ENCODE results near the gene SLC11A2.

DNA sequence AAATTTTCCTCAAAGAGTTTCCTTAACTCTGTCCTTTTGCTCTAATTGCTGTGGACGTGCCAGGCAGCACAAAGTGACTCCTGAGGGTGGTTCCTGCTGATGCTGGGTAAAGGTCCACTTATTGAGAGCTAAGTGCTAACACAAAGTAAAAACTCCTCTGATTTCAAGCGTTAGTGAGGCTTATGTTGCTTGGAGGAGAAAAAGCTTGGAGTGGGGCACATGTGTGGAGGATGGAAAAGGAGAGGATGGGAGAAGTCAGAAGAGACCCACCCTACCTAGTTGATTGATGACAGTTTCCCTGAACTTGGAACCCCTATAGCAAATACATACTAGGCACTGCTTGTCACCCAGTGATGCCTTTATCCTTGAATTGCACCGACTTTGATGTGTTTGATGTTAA is 10.1 kb upstream of the SLC11A2 start:
- TF ChIP-seq, protein P1, sequence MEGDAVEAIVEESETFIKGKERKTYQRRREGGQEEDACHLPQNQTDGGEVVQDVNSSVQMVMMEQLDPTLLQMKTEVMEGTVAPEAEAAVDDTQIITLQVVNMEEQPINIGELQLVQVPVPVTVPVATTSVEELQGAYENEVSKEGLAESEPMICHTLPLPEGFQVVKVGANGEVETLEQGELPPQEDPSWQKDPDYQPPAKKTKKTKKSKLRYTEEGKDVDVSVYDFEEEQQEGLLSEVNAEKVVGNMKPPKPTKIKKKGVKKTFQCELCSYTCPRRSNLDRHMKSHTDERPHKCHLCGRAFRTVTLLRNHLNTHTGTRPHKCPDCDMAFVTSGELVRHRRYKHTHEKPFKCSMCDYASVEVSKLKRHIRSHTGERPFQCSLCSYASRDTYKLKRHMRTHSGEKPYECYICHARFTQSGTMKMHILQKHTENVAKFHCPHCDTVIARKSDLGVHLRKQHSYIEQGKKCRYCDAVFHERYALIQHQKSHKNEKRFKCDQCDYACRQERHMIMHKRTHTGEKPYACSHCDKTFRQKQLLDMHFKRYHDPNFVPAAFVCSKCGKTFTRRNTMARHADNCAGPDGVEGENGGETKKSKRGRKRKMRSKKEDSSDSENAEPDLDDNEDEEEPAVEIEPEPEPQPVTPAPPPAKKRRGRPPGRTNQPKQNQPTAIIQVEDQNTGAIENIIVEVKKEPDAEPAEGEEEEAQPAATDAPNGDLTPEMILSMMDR (IDR thresholded peaks at IDR 0.05) = no peak
- TF ChIP-seq EP300 (IDR thresholded peaks at IDR 0.05) = no peak
